Measurements from ENCODE around the gene DGCR2.

DNA sequence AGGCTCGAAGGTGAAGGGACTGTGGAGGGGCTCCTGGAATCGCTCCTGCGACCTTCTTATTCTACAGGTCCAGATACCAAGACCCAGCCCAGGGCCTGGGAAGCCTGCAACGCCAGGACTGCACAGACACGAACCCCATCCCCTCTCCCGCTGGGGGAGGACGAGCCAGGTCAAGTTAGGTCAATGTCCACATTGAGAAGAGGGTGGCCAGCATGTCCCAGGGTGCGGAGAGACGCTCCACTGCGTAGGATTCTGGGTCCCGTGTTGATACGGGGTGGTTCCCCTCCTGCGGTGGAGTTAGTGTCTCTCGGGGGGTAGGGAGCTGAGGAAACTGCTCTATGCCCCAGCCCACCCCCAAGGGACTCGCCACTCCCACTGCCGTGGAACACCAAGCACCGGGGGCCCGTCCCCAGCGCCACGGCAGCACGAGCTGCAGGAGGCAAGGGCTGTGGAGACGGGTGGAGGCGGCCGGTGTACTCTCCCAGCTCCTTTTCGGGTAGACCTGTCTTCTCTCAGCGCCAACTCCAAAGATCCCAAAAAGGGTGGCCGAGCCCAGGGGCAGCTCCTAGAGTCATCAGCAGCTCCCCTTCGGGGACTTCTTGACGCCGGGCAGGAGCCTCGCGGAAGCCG, 26.3 kb upstream of the DGCR2 start:
- TF ChIP-seq POLR2AphosphoS5 (IDR thresholded peaks at IDR 0.05), result no peak
- TF ChIP-seq, protein P1, sequence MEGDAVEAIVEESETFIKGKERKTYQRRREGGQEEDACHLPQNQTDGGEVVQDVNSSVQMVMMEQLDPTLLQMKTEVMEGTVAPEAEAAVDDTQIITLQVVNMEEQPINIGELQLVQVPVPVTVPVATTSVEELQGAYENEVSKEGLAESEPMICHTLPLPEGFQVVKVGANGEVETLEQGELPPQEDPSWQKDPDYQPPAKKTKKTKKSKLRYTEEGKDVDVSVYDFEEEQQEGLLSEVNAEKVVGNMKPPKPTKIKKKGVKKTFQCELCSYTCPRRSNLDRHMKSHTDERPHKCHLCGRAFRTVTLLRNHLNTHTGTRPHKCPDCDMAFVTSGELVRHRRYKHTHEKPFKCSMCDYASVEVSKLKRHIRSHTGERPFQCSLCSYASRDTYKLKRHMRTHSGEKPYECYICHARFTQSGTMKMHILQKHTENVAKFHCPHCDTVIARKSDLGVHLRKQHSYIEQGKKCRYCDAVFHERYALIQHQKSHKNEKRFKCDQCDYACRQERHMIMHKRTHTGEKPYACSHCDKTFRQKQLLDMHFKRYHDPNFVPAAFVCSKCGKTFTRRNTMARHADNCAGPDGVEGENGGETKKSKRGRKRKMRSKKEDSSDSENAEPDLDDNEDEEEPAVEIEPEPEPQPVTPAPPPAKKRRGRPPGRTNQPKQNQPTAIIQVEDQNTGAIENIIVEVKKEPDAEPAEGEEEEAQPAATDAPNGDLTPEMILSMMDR (IDR thresholded peaks at IDR 0.05), result no peak
